KMS-11 (cell line): ENCODE results near the gene RNF213.
"Not testable (repeated sequence)": the region's sequence is repeated elsewhere in the genome, so short reads cannot be mapped to it uniquely, and the experiment has no call there.

Source experiments
- H2AFZ ChIP-seq: fragments of 200-600 bp; sonication (generic); 2 replicates; pipeline ENCODE4 v1.6.1; 2016; ENCODE audit warnings: antibody characterized with exemption, mixed run types, low read depth
- H3K27ac ChIP-seq: fragments of 200-600 bp; sonication (generic); 2 replicates; pipeline ENCODE4 v1.6.1; 2016; ENCODE audit warnings: mild to moderate bottlenecking, mixed run types
- H3K27me3 ChIP-seq: fragments of 200-600 bp; sonication (generic); 2 replicates; pipeline ENCODE4 v1.6.1; 2017; ENCODE audit warnings: mild to moderate bottlenecking, low read depth, mixed run types, moderate library complexity; ENCODE audit not compliant: insufficient read depth
- H3K36me3 ChIP-seq: fragments of 200-600 bp; sonication (generic); 2 replicates; pipeline ENCODE4 v1.6.1; 2017; ENCODE audit warnings: mild to moderate bottlenecking, mixed run types; ENCODE audit not compliant: insufficient read depth
- H3K4me1 ChIP-seq: fragments of 200-600 bp; sonication (generic); 2 replicates; pipeline ENCODE4 v1.6.1; 2016; ENCODE audit warnings: mild to moderate bottlenecking, low read depth, mixed run types; ENCODE audit not compliant: poor library complexity, severe bottlenecking
- H3K4me2 ChIP-seq: fragments of 200-600 bp; sonication (generic); 2 replicates; pipeline ENCODE4 v1.7.0; 2016; ENCODE audit warnings: mild to moderate bottlenecking, mixed run types
- H3K4me3 ChIP-seq: fragments of 200-600 bp; sonication (generic); IDR thresholded peaks from 2 replicates; pipeline ENCODE4 v1.6.1; 2017; ENCODE audit warnings: low read depth, low read length, mixed read lengths; ENCODE audit not compliant: insufficient read depth
- H3K79me2 ChIP-seq: fragments of 200-600 bp; sonication (generic); 2 replicates; pipeline ENCODE4 v1.6.1; 2016; ENCODE audit warnings: low read depth, mixed run types; ENCODE audit not compliant: insufficient read depth
- H3K9ac ChIP-seq: fragments of 200-600 bp; sonication (generic); 2 replicates; pipeline ENCODE4 v1.6.1; 2016; ENCODE audit warnings: mild to moderate bottlenecking, mixed run types
- H4K20me1 ChIP-seq: fragments of 200-600 bp; sonication (generic); 2 replicates; pipeline ENCODE4 v1.6.1; 2016; ENCODE audit warnings: mild to moderate bottlenecking, mixed run types; ENCODE audit not compliant: insufficient read depth
- TF ChIP-seq, protein P1 (sequence below): fragments of 200-600 bp; sonication (generic); conservative IDR thresholded peaks from 2 replicates; pipeline ENCODE4 v1.6.1; 2017; ENCODE audit warnings: low read depth, mild to moderate bottlenecking, antibody characterized with exemption, low read length, moderate library complexity, mixed read lengths

Gene RNF213

DNA sequence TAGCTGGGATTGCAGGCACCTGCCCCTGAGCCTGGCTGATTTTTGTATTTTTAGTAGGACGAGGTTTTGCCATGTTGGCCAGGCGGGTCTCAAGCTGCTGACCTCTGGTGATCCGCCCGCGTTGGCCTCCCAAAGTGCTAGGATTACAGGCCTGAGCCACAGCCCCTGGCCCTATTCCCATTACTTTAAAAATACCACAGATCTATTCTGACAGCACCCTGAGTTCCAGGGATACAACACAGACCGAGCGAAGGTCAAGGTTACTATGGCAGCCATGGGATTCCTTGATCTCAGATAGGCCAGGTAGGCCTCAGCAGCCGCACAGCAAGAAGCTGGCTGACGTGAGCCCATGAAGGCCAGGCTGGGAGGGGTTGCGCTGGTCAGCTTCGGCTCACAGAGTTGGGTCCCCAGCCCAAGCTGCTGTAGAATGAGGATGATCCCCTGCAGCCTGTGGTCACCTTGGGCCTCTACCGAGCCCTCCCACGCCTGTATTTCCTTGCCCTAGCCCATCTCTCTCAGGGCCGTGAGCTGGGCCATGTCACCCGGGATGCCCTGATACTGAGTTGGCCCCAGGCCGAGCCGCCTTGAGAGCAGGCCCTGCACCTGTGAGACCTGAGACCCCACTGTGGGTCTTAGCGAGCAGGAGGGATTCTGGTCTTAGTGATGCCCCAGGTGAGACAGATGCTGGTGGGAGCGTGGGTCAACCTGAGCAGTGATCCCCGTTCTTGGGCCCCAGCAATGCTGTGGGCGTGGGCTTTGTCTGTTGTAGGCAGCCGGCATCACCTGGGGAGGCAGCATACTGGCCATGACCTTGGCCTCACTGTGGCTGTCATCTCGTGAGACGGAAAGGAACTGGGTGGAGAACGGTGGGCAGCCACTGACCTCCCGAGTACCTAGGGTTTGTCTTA lies 16.9 kb upstream of the RNF213 start:
- H3K4me3 ChIP-seq: no peak overlapping the region
- no peak overlapping the region for H3K4me2 ChIP-seq
- H2AFZ ChIP-seq: no peak overlapping the region
- TF ChIP-seq, protein P1, sequence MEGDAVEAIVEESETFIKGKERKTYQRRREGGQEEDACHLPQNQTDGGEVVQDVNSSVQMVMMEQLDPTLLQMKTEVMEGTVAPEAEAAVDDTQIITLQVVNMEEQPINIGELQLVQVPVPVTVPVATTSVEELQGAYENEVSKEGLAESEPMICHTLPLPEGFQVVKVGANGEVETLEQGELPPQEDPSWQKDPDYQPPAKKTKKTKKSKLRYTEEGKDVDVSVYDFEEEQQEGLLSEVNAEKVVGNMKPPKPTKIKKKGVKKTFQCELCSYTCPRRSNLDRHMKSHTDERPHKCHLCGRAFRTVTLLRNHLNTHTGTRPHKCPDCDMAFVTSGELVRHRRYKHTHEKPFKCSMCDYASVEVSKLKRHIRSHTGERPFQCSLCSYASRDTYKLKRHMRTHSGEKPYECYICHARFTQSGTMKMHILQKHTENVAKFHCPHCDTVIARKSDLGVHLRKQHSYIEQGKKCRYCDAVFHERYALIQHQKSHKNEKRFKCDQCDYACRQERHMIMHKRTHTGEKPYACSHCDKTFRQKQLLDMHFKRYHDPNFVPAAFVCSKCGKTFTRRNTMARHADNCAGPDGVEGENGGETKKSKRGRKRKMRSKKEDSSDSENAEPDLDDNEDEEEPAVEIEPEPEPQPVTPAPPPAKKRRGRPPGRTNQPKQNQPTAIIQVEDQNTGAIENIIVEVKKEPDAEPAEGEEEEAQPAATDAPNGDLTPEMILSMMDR: no peak
- H3K27ac ChIP-seq: no peak overlapping the region
- no peaks in the 10 kb centered on the region for H4K20me1 ChIP-seq
- H3K79me2 ChIP-seq: no peaks in the 10 kb centered on the region
- H3K4me1 ChIP-seq: no peaks in the 10 kb centered on the region
- no peak overlapping the region for H3K9ac ChIP-seq
- no peaks in the 10 kb centered on the region for H3K36me3 ChIP-seq
- H3K27me3 ChIP-seq: no peaks in the 10 kb centered on the region

DNA sequence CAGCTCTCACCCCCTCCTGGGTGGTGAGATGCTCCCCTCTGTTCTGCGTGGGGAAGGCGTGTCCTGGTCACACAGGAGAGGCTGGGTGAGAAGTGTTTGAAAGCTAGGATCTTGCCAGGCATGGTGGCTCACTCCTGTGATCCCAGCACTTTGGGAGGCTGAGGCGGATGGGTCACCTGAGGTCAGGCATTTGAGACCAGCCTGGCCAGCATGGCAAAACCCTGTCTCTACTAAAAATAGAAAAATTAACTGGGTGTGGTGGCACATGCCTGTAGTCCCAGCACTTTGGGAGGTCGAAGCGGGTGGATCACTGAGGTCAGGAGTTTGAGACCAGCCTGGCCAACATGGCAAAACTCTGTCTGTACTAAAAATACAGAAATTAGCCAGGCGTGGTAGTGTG lies 16.2 kb upstream of the RNF213 start:
- H4K20me1 ChIP-seq, H3K27me3 ChIP-seq, H3K79me2 ChIP-seq, H3K9ac ChIP-seq, H3K4me2 ChIP-seq, H3K36me3 ChIP-seq, H3K4me3 ChIP-seq, H2AFZ ChIP-seq, H3K4me1 ChIP-seq, H3K27ac ChIP-seq: not testable (repeated sequence)

DNA sequence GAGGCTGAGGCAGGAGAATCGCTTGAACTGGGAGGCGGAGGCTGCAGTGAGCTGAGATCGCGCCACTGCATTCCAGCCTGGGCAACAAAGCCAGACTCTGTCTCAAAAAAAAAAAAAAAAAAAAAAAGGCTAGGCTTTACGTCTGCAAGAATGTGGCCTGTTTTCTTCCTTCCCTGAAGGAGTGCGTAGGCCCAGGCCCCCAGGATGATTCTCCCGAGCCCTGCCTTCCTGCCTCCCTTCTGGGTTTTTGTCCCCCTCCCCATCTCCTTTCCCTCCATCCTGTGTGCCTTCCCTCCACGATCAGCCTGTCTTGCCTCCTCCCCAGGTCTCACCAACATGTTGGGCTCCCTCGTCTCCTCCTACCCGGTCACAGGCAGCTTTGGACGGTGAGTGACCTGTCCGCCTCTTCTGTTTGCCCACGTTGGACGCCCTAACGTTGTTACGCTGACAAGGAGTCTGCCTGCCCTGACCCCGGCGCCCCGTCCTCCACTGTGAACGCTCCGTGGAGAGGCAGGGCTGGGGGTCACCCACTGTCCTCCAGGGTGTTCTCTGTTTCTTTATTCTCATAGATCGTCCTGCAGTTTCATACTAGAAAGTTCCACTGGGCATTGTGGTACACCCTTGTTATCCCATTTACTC lies 15.7 kb upstream of the RNF213 start:
- no peaks in the 10 kb centered on the region for H3K4me1 ChIP-seq
- no peak overlapping the region for H3K4me2 ChIP-seq
- H3K9ac ChIP-seq: no peak overlapping the region
- H2AFZ ChIP-seq: no peak overlapping the region
- no peaks in the 10 kb centered on the region for H3K27me3 ChIP-seq
- no peak overlapping the region for H3K27ac ChIP-seq
- H4K20me1 ChIP-seq: no peaks in the 10 kb centered on the region
- TF ChIP-seq, protein P1: no peak
- H3K4me3 ChIP-seq: no peak overlapping the region
- no peaks in the 10 kb centered on the region for H3K36me3 ChIP-seq
- H3K79me2 ChIP-seq: no peaks in the 10 kb centered on the region

DNA sequence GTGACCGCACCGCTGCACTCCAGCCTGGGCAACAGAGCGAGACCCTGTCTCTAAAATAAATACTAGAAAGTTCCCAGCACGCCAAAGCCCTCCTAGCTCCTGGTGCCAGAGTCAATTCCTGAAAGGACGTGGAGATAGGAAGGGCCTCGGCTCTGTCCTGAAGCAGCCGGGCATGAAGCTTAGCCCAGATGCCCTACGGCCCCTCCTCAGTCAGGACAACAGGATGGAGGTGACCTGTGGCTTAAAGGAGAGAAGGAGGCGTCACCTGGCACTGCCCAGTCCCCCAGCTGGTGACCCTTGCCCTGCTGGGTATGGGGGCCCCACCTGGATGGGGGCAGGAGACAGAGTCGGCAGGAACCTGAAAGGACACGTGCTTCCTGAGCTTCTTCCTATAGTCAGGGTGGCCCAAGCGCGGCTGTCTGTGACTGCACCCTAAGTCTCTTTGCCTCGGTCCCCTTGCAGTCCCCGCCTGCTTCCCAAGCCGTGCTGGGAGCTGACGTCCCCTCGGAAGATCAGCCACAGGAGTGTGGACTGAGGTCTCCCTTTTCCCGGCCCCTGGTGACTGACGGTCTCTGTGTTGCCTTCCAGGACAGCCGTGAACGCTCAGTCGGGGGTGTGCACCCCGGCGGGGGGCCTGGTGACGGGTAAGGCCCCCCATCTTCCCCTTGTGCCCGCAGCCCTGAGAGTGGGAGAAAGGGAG lies 14.9 kb upstream of the RNF213 start:
- Histone ChIP-seq H3K9ac (no peak overlapping the region), H3K4me1 (no peaks in the 10 kb centered on the region), H2AFZ (no peak overlapping the region), H3K4me2 (no peak overlapping the region), H3K36me3 (no peaks in the 10 kb centered on the region), H3K27ac (no peak overlapping the region), H3K4me3 (no peak overlapping the region), H3K27me3 (no peaks in the 10 kb centered on the region), H3K79me2 (no peaks in the 10 kb centered on the region), H4K20me1 (no peaks in the 10 kb centered on the region)
- TF ChIP-seq, protein P1: no peak
